GM12874 (cell line): ENCODE data around the gene RSRC1.

ENCODE experiments used
- TF ChIP-seq, protein P1 (sequence below): IDR thresholded peaks from 2 replicates; pipeline ENCODE4 v1.5.1; 2011; ENCODE audit warnings: low read depth, mild to moderate bottlenecking, control low read depth, low read length, moderate library complexity; ENCODE audit not compliant: insufficient read depth

Gene RSRC1

DNA sequence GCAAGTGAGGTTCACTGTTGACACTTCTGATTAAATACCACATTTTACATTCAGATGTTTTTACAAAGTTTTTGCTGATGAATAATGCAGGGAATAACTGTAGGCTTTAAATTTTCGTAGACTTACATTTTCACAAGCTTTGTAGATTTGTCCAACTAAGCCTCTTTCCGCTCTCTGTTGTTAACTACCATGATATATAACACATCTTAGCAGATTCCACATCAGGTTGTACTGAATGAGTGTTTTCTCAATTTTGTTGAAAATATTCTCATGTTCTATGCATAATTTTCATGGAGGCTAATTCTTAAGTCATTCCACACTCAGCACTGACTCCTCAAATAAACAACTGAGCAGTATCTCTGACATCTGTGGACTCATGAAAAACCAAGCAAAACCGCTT is 168.3 kb downstream of the RSRC1 start:
- TF ChIP-seq, protein P1, sequence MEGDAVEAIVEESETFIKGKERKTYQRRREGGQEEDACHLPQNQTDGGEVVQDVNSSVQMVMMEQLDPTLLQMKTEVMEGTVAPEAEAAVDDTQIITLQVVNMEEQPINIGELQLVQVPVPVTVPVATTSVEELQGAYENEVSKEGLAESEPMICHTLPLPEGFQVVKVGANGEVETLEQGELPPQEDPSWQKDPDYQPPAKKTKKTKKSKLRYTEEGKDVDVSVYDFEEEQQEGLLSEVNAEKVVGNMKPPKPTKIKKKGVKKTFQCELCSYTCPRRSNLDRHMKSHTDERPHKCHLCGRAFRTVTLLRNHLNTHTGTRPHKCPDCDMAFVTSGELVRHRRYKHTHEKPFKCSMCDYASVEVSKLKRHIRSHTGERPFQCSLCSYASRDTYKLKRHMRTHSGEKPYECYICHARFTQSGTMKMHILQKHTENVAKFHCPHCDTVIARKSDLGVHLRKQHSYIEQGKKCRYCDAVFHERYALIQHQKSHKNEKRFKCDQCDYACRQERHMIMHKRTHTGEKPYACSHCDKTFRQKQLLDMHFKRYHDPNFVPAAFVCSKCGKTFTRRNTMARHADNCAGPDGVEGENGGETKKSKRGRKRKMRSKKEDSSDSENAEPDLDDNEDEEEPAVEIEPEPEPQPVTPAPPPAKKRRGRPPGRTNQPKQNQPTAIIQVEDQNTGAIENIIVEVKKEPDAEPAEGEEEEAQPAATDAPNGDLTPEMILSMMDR: no peak

- TF ChIP-seq, protein P1: no peak
Observed at GRCh38 chr3:158279609-158280008, 169.7 kb downstream of the RSRC1 start.

DNA sequence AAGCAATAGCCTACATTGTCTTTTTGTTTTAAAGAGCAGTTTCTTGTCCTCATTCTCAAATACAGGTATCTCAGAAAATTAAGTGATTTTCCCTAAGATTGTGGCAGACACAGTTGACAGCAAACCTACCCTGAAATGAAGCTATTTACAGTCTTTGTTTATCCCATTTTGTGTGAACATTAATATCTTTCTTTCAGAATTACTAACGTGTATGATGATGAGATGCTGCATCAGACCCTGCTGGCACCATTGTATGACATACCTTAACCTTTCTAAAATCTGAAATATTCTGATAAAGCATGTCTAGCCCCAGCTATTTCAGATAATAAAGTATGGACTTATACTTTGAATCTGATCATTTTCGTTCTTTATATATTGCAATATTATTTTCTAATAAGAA is 185.9 kb downstream of the RSRC1 start:
- TF ChIP-seq, protein P1: no peak

GRCh38 chr3:158297940-158298339 is 188.1 kb downstream of the RSRC1 start:
- TF ChIP-seq, protein P1: no peak

DNA sequence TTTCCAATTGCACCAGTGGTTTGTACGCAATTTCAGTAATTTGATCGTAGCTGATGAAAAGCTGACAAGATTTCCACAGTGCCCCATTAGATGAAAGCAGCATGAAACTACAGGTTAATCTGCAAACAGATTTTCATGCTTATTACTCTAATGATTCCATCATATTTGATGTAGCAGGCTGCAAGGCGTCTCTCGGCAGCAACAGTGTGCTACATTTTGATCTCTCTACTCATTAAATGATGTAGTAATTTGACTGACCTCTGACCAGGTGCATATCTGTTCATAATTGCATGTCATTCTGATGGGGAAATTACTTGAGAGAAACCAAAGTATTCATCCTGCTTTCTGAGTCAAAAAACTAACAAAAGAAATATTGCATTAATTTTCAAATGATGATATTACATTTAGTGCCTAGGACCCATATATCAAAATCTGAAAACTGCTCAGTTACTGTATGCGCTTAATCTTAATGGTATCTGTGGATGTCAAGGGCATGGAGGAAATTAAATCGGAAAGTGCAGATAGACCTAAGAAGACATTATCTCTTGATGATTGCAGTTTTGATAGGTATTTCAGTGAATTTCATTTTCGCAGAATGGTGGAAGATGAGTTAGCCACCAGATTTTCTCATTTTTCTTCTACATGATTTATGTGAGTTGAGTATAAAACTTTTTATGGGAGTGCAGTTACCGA is 198.5 kb downstream of the RSRC1 start:
- TF ChIP-seq, protein P1: no peak

DNA sequence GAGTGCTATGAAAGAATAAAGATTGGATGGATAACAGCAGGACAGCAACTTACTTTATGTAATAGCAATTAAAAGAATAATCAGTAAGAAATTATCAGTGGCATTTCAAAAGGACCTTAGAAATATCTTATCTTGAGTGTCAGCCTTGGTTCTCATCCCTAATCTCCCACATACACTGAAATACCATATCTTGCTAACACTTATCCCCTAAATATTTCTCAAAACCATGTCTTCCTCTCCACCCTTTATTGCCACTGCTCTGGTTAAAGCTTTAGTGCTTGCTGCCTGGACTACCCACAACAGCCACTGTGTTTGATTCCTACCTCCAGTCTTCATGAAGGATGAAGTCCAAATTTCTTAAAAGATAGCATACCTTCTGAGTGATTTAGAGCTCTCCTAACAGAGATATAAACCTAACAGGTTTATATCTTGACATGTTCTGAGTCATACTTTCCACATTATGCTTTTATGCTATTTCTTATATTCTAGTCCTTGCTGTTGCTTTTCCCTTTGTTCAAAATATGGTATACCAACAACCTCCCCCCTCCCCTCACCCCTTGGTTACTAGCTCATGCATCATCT is 202.8 kb downstream of the RSRC1 start:
- TF ChIP-seq, protein P1: no peak

DNA sequence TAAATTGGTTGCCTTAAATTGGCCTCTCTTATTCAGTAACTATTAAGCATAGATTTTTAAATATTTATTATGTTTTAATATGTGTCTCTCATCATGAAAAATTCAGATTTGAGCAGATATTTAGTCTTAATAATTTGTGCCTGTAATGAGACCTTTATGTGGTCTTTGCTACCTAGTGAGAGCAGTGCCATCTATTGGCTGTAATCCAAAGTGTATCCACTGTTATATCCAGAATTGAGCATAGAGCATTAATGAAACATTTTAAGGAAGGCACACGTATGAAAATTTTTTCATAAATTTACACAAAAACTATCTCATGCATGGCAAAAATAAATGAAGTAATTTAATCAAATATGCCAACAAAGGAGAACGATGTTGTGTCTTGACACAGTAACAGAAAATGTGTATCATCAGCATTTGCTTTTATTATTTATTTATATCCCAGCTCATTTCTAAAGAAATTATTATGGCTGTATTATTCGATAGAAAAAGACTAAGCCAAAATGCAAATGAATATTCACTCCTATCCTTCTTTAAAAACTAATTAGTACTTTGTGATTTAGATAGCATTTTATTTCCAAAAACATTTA is 203.5 kb downstream of the RSRC1 start:
- TF ChIP-seq, protein P1: peak; percentile 45; the same call in 1 of the 2 replicates
